ENCODE results near the gene WNK2.

The WNK2 gene

GRCh38 chr9:93197670-93198069 is 13.7 kb downstream of the WNK2 start:
- H3K4me3 ChIP-seq (ENCODE audit: low read length): no peak overlapping the region
- TF ChIP-seq CTCF (conservative IDR thresholded peaks at IDR 0.05; ENCODE audit: low read depth, low read length): no peak
- no peak for DNase-seq (ENCODE audit: low read depth)

- H3K4me3 ChIP-seq (ENCODE audit: low read length): no peak overlapping the region
Observed at GRCh38 chr9:93198117-93198837, 14.3 kb downstream of the WNK2 start.

GRCh38 chr9:93198838-93199625 is 15.1 kb downstream of the WNK2 start:
- no peak for DNase-seq (ENCODE audit: low read depth)
- TF ChIP-seq CTCF (conservative IDR thresholded peaks at IDR 0.05; ENCODE audit: low read depth, low read length): no peak

More at GRCh38 chr9:93198117-93198837, 14.3 kb downstream of the WNK2 start:
- no peak for DNase-seq (ENCODE audit: low read depth)
- no peak for TF ChIP-seq CTCF (conservative IDR thresholded peaks at IDR 0.05; ENCODE audit: low read depth, low read length)

GRCh38 chr9:93200449-93200742 is 16.5 kb downstream of the WNK2 start:
- no peak for DNase-seq (ENCODE audit: low read depth)
- no peak overlapping the region for H3K4me3 ChIP-seq (ENCODE audit: low read length)
- no peak for TF ChIP-seq CTCF (conservative IDR thresholded peaks at IDR 0.05; ENCODE audit: low read depth, low read length)

More at GRCh38 chr9:93198838-93199625, 15.1 kb downstream of the WNK2 start:
- no peak overlapping the region for H3K4me3 ChIP-seq (ENCODE audit: low read length)

- no peak for TF ChIP-seq CTCF (conservative IDR thresholded peaks at IDR 0.05; ENCODE audit: low read depth, low read length)
- no peak overlapping the region for H3K4me3 ChIP-seq (ENCODE audit: low read length)
- DNase-seq (ENCODE audit: low read depth): no peak
Observed at GRCh38 chr9:93200989-93201334, 17.0 kb downstream of the WNK2 start.

GRCh38 chr9:93203026-93203717 is 19.2 kb downstream of the WNK2 start:
- no peak for DNase-seq (ENCODE audit: low read depth)
- TF ChIP-seq CTCF (conservative IDR thresholded peaks at IDR 0.05; ENCODE audit: low read depth, low read length): no peak
- no peak overlapping the region for H3K4me3 ChIP-seq (ENCODE audit: low read length)

Measured in retinal pigment epithelial cell (primary cell).